Measurements from ENCODE around the gene MAPT. TPM values are rescaled to one million over a fixed set of nuclear protein-coding genes. Genes with fewer than 3 reads are reported as not detected.

Gene MAPT
- total and polyA plus RNA-seq, 4 experiments from 2014 or later, result 0.22 to 2.1 (median 1.1) TPM

- Histone ChIP-seq H3K36me3 (ENCODE audit: insufficient read depth, low read length) (no peaks in the 10 kb centered on the region), H3K4me1 (ENCODE audit: insufficient read depth, low read length) (peaks cover 4% of the 10 kb centered on the region), H3K27me3 (ENCODE audit: insufficient read depth, low read length) (no peaks in the 10 kb centered on the region), H3K9me3 (ENCODE audit: control insufficient read depth in 1 of 2, low read length in 2 of 2) (no peaks in the 10 kb centered on the region), H3K27ac (ENCODE audit: low read depth, low read length) (no peak overlapping the region), H3K4me3 (ENCODE audit: low read length in 2 of 2) (no peak overlapping the region)
- no peaks in the 10 kb centered on the region for H3K27me3 Mint-ChIP-seq
- no peaks in the 10 kb centered on the region for H3K9me3 Mint-ChIP-seq
- intact Hi-C loops (cut with micrococcal nuclease), result no loop called here
- H3K36me3 Mint-ChIP-seq, result peaks cover under 1 to 29% of the 10 kb centered on the region in 2 donors
- ChIA-PET POLR2A (ENCODE audit: partially characterized antibody) (no interaction called here), CTCF (ENCODE audit: partially characterized antibody) (no interaction called here)
- no peak for DNase-seq
- H3K4me3 Mint-ChIP-seq, result no peak overlapping the region
- H3K4me1 Mint-ChIP-seq, result peaks cover 28 to 57% (median 40%) of the 10 kb centered on the region in 4 donors
- H3K27ac Mint-ChIP-seq, result peak overlapping the region in 4 of 7 donors; percentile 13 to 63 (median 32)
Observed at GRCh38 chr17:46072998-46073397, 178.6 kb downstream of the MAPT start.

GRCh38 chr17:46074540-46074939 is 180.2 kb downstream of the MAPT start:
- peaks cover 0 to 38% of the 10 kb centered on the region in 2 donors for H3K36me3 Mint-ChIP-seq
- H3K27ac ChIP-seq (ENCODE audit: low read depth, low read length), result no peak overlapping the region
- H3K4me3 Mint-ChIP-seq, result no peak overlapping the region
- H3K9me3 ChIP-seq (ENCODE audit: control insufficient read depth in 1 of 2, low read length in 2 of 2), result no peaks in the 10 kb centered on the region
- ChIA-PET CTCF (ENCODE audit: partially characterized antibody) (no interaction called here), POLR2A (ENCODE audit: partially characterized antibody) (no interaction called here)
- H3K27ac Mint-ChIP-seq, result peak overlapping the region in 1 of 7 donors; percentile 14
- no peaks in the 10 kb centered on the region for H3K27me3 Mint-ChIP-seq
- DNase-seq, result no peak
- H3K4me1 ChIP-seq (ENCODE audit: insufficient read depth, low read length), result peaks cover 4% of the 10 kb centered on the region
- peaks cover 31 to 68% (median 44%) of the 10 kb centered on the region in 4 donors for H3K4me1 Mint-ChIP-seq
- intact Hi-C loops (cut with micrococcal nuclease), result no loop called here
- no peaks in the 10 kb centered on the region for H3K9me3 Mint-ChIP-seq
- H3K36me3 ChIP-seq (ENCODE audit: insufficient read depth, low read length), result peaks cover 6% of the 10 kb centered on the region
- H3K4me3 ChIP-seq (ENCODE audit: low read length in 2 of 2), result no peak overlapping the region
- no peaks in the 10 kb centered on the region for H3K27me3 ChIP-seq (ENCODE audit: insufficient read depth, low read length)

Other genes with a start within 250 kb of the MAPT start
- gene CRHR1, start 110.2 kb upstream of the MAPT start, total RNA-seq, result not detected
- gene CRHR1, start 110.2 kb upstream of the MAPT start, polyA plus RNA-seq, result not detected
- gene SPPL2C, start 49.7 kb upstream of the MAPT start, total RNA-seq, result not detected
- not detected for gene SPPL2C, start 49.7 kb upstream of the MAPT start, polyA plus RNA-seq
- gene STH, start 104.7 kb downstream of the MAPT start, total RNA-seq, result not detected
- not detected for gene STH, start 104.7 kb downstream of the MAPT start, polyA plus RNA-seq